Kidney capillary endothelial cell (primary cell): ENCODE measurements around the gene DIPK1C.

Experiments used
- DNase-seq: peaks from one replicate; pipeline ENCODE4 v3.0.0-alpha.2; 2018; ENCODE audit warnings: low spot score

Gene DIPK1C

DNA sequence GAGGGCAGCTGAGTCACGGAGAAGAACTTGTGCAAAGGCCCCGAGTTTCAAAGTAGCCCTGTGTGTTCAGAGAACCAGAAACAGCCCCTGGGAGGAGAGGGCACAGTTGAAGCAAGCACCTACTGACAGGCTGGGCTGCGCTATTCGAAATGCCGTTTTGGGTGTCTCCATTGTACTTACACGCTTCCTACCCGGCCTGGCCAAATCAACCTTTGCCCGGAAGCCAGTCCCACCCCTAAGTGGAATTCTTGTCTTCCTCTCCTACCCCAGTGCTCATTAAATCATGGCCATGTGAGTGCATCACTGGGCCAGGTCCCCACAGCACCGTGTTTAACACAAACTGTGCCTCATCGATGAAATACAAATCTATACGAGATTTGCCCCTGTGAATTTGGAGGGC is 6.0 kb downstream of the DIPK1C start:
- DNase-seq: no peak

DNA sequence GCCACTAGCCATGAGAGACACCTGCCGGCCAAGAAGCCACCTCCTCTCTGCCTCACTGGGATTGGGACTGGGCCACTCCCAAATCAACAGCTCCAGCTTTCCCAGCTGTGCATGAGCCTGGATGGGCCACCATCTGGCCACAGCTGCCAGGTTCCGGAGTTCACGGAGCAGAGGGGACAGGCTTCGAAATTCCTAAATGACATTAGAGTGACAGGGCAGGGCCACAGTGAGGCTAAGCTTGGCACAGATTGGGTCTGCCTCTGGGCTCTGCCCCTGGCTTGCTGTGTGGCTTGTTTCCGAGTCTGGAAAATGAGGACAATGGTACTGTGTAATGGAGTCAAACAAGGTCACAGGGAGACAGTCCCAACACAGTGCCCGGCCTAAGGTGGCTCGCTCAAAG is 6.5 kb downstream of the DIPK1C start:
- DNase-seq: no peak

DNA sequence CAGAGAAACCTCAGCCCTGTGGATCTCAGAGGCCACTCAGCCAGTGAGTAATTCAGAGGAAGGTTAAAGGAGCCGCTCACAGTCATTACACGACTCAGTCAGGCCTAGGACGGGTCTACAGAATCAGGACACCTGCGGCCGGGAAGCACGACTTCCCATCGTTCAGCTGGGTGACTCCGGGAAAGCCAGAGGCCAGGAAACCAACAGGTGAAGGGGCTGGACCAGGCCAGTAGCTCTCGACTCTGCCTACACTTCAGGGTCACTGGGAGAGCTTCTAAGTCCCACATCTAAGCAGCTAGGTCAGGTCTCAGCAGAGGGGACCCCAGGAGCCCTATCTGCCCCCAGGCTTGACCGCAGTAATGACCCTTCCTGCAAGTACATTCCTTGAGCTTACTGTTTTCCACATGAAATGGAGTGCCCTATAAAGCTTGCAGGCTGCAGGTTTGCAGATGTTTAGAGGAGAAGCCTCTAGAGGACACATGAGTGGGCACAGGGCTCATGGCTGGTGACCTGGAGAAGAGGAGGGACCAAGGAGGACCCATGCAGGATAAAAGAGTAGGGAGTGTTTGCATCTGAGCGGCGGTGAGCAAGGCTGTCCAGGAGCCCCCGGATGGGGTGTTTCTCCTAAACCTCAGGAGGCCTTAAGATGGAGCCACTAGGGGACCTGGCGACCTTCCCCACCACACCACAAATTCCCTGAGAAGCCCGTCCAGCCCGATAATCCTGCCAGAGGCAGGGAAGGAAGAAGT is 9.5 kb downstream of the DIPK1C start:
- no peak for DNase-seq

DNA sequence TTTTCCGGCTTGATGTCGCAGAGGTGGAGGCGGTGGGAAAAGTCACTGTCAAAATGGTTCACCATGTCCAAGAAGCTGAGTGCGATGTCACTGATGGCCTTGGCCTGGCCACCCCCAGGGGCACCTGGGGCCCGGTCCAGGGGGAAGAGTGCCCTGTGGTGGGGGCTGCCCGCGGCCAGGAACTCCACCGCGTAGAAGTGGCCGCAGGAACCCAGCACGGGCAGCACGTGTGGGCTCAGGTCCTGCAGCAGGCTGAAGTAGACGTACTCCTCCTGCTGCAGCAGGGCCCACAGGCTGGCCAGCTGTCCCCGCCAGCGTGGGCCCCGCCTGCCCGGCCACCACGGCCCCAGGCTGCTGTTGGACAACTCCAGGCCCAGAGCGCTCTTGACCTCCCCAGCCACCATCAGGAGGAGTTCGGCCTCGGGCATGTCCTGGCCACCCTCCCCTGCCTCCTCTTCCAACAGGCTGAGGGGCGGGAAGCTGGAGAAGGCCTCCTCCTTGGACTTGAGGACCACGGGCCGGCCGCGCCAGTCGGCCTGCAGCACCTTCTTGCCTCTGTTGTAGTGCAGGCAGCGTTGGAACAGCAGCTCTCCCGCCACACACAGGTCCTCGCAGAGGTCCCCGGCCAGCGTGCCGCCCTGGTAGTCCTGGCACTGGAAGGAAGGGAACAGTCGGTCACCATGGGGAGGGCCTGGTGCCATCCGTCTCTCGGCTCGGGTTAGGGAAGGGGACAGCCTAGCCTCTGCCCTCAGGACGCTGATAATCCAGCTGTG is 10.3 kb downstream of the DIPK1C start:
- no peak for DNase-seq

- DNase-seq: no peak
Observed at GRCh38 chr18:74446178-74446577, 10.9 kb downstream of the DIPK1C start.

GRCh38 chr18:74445585-74445984 is 11.5 kb downstream of the DIPK1C start:
- no peak for DNase-seq

GRCh38 chr18:74444104-74444503 is 13.0 kb downstream of the DIPK1C start:
- no peak for DNase-seq

GRCh38 chr18:74440808-74441427 is 16.2 kb downstream of the DIPK1C start:
- DNase-seq: no peak

DNA sequence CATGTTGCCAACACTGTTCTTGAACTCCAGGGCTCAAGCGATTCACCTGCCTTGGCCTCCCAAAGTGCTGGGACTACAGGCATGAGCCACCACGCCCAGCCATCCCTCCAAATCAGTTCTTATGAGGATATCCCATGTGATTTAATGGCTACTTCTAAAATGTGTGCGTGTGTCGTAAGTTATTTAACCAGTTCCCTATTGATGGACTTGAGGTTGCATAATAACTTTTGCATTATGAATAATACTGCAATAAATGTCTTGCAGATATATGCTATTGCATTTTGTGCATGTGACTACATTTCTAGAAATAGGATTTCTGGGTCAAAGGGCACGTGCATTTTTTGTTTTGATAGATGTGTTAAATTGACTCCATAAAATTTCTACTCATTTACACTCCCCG is 19.0 kb downstream of the DIPK1C start:
- no peak for DNase-seq

DNA sequence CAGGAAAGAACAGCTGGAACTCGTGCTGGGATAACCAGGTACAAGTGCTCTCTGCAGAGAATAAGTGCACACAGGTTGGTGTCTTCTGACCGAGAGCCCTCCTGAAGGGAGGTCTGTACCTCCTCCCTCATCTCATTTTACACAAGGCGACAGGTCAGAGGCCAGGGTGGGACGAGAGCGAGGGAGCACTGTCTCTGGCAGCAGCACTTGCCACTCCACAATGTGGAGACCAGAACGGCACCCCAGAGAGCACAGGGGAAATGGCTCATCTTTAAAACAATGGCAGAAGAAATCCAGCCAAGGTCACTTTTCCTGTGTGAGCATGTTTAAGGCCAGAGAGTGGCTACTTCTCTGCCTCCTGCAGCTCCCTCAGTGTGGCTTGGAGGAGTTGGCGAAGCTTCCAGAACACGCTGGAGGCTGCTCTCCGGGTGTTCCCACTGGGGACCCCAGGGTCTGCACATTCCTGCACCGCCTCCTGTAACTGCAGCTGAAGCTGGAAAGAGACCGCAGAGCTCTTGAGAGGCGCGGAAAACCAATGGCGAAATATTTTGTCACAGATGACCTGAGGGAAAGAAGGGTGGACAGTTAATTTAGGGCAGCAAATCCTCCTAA is 20.8 kb downstream of the DIPK1C start:
- no peak for DNase-seq

GRCh38 chr18:74435740-74436139 is 21.4 kb downstream of the DIPK1C start:
- DNase-seq: no peak

DNA sequence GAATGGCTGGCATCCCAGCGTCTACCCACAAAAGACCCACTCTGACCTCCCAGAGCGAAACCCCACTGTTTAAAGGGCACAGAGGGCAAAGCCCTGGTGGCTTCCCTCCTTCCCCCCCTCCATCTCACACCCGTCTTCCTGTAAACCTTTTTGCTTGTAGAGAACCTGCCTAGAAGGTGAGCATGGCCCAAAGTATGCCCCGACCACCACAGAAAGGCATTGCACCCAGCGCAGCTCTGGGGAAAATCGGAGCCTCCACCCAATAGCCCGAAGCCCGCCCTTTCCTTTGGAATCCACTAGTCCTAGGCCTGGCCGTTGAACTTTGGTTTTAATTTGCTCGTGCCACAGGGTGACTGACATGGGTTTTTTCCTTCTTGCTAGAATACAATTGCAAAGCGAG is 22.6 kb downstream of the DIPK1C start:
- DNase-seq: no peak

DNA sequence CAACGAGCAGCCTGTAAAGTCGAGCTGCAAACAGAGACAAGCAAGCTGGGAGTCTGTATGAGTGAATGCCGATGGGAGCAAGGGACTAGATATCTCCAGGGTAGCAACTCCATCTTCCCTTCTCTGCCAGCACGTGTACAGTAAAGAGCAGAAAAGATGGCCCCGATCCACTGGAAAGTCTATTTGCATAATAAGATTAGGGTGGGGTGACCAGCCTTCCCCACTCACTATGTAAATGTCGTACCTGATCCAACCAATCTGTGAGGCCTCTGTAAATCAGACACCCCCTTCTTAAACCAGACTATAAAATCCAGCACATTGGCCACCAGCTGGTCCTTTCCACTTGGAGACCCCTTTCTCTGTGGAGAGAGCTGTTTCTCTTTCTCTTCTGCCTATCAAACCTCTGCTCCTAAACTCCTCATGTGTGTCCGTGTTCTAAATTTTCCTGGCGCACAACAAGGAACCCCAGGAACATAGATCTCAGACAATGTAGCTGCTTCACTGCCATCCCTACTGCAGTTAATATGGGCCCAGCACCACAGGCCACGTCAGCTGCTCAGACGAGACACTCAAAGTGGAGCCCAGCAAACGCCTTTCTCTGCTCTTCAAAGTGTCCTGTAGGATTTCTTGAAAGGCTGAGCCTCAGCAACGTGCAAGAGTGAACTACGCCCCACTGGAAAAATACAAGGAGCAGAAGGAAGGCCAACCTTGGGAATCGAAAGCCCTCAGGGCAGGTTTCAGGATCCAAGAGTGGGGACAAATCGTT is 26.1 kb downstream of the DIPK1C start:
- no peak for DNase-seq

DNA sequence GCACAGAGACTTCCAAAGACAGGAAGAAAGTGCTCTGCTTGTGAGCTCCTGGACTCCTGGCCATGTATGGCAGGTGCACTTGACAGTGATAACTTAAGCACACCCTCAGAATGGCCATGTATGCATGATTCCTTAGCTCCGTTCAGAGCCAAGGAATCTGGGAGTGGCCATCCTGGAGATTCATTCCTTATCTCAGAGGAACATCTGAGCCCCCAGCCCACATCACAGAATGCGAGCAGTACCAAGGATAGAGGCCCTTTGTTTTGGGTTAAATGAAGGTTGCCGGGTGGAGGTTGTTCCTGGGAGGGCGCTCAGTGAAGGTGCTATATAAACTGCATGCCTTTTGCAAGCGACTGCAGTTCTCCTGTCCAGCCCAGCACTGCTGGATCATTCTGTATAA is 26.9 kb downstream of the DIPK1C start:
- no peak for DNase-seq

- DNase-seq: no peak
Observed at GRCh38 chr18:74429096-74429495, 28.0 kb downstream of the DIPK1C start.

GRCh38 chr18:74427442-74428112 is 29.5 kb downstream of the DIPK1C start:
- DNase-seq: no peak

- no peak for DNase-seq
Observed at GRCh38 chr18:74425876-74426275, 31.2 kb downstream of the DIPK1C start.

- DNase-seq: no peak
Observed at GRCh38 chr18:74425161-74425560, 31.9 kb downstream of the DIPK1C start.

DNA sequence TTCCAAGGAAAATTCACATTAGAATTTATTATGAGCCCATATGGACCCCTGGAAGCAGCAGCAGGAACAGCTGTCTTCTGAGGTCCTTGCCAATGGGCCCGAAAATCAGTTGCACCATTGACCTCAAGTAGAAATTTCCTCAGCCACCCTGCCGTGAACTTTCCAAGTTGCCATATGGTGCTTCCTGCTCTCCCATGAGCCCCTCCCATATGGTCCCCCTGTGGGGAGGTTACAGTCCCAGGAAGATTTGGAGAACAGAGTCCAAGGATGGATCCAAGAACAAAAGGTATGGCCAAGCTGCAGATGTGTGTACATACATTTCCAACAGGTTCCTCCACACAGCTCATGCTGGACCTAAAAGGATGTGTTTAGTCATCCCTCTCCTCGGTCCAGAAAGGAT is 34.6 kb downstream of the DIPK1C start:
- DNase-seq: no peak

DNA sequence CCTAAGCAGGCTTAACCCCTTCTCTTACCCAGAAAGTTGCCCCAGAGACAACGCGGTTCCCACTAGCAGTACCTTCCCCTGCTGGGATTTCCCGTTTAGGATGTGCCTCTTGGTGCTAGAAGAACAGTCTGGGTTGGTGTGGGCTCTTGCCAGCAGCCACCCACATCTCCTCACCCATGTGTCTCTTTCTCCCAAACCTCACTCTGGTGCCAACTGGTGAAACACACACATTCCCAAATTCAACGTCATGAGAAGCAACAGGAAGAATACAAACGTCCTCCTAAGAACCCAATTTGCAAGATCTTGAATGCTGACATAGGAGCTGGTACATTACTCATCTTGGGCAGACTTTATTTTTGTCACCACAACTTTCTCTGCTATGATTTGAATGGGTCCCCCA is 36.2 kb downstream of the DIPK1C start:
- no peak for DNase-seq

- DNase-seq: no peak
Observed at GRCh38 chr18:74420481-74420880, 36.6 kb downstream of the DIPK1C start.
